A549 (cell line): ENCODE measurements around the gene CSF2. TPM values are rescaled to one million over a fixed set of nuclear protein-coding genes. Genes with fewer than 3 reads are reported as not detected.

Source experiments
- ATAC-seq, 2 experiments: fragments of 200-7000 bp in 1 of 2; fragments of >200 bp in 1 of 2; cut with Nextera tagmentation in 1 of 2; cut with Tn5 transposase in 1 of 2; 3 replicates each; pipeline versions ENCODE4 v1.8.0 to v1.9.1; 2018 to 2020; ENCODE audit warnings: mild to moderate bottlenecking in 1 of 2, moderate library complexity in 1 of 2
- CTCF ChIA-PET: fragments of 300-600 bp; sonication (Branson Sonifier 250); formaldehyde crosslinking; extraction: SDS; loops from one replicate; lab custom pipeline; 2021; ENCODE audit warnings: antibody characterized with exemption, inconsistent platforms; lab: Yijun Ruan, JAX
- POLR2A ChIA-PET: fragments of 350-600 bp; formaldehyde crosslinking; extraction: SDS; loops from one replicate; lab custom pipeline; 2021; ENCODE audit warnings: antibody characterized with exemption, inconsistent platforms; lab: Yijun Ruan, JAX
- DNase-seq, 2 experiments: peaks; one replicate each; pipeline versions ENCODE4 v3.0.0 to v3.0.0-alpha.2; 2011 to 2016; ENCODE audit warnings: low read depth in 1 of 2, low spot score in 1 of 2
- FAIRE-seq: peaks from 2 replicates; lab custom pipeline; 2011; peaks lifted over from hg19 to GRCh38; lab: Jason Lieb, UNC
- H3K27ac ChIP-seq, 2 experiments: fragments of >200 bp; sonication (Bioruptor Twin); formaldehyde crosslinking; 3 replicates each; pipeline ENCODE4 v1.5.1; 2016 to 2017
- H3K4me1 ChIP-seq: fragments of >200 bp; sonication (Bioruptor Twin); formaldehyde crosslinking; 3 replicates; pipeline ENCODE4 v1.6.1; 2016
- H3K4me2 ChIP-seq: fragments of >200 bp; sonication (Bioruptor Twin); formaldehyde crosslinking; 3 replicates; pipeline ENCODE4 v1.6.1; 2016
- H3K4me3 ChIP-seq: fragments of >200 bp; sonication (Bioruptor Twin); formaldehyde crosslinking; 3 replicates; pipeline ENCODE4 v1.5.1; 2016
- H3K9me3 ChIP-seq: fragments of >200 bp; sonication (Bioruptor Twin); formaldehyde crosslinking; 3 replicates; pipeline ENCODE4 v1.6.1; 2016
- ATOH8 ChIP-seq: fragments of 250-450 bp; sonication (Bioruptor Pico); IDR thresholded peaks from 2 replicates; pipeline ENCODE4 v1.5.0; 2020; ENCODE audit warnings: low read depth, mild to moderate bottlenecking, moderate library complexity
- BHLHE40 ChIP-seq: IDR thresholded peaks from 2 replicates; pipeline ENCODE4 v1.6.1; 2012; ENCODE audit warnings: low read depth, low read length, inconsistent platforms
- CBX8 ChIP-seq: fragments of 200-600 bp; sonication (generic); IDR thresholded peaks from 2 replicates; pipeline ENCODE4 v1.6.1; 2016
- CHD4 ChIP-seq: fragments of 200-600 bp; sonication (generic); IDR thresholded peaks from 2 replicates; pipeline ENCODE4 v1.6.1; 2016; ENCODE audit warnings: antibody characterized with exemption, mild to moderate bottlenecking, borderline replicate concordance
- EHF ChIP-seq: fragments of 250-450 bp; sonication (Bioruptor Pico); IDR thresholded peaks from 2 replicates; pipeline ENCODE4 v1.5.0; 2020; ENCODE audit warnings: mild to moderate bottlenecking
- ELK1 ChIP-seq: fragments of 150-350 bp; IDR thresholded peaks from 2 replicates; pipeline ENCODE4 v1.6.1; 2014; ENCODE audit warnings: low read depth, mild to moderate bottlenecking, low read length
- EP300 ChIP-seq, 2 experiments: fragments of >200 bp; sonication (Bioruptor Twin); formaldehyde crosslinking; IDR thresholded peaks; 2 replicates in 1 of 2; 3 replicates in 1 of 2; pipeline ENCODE4 v1.6.1; 2016 to 2017
- FOSB ChIP-seq: fragments of 250-450 bp; sonication (Bioruptor Pico); IDR thresholded peaks from 2 replicates; pipeline ENCODE4 v1.5.0; 2020; ENCODE audit warnings: mild to moderate bottlenecking, moderate library complexity
- GATA3 ChIP-seq: IDR thresholded peaks from 2 replicates; pipeline ENCODE4 v1.6.1; 2012; ENCODE audit warnings: borderline replicate concordance
- HES2 ChIP-seq: fragments of >200 bp; sonication (Bioruptor Twin); formaldehyde crosslinking; IDR thresholded peaks from 2 replicates; pipeline ENCODE4 v1.6.1; 2016
- HOXA7 ChIP-seq: fragments of 250-450 bp; sonication (Bioruptor Pico); IDR thresholded peaks from 2 replicates; pipeline ENCODE4 v1.5.0; 2020; ENCODE audit warnings: mild to moderate bottlenecking, moderate library complexity
- HOXB5 ChIP-seq: fragments of 250-450 bp; sonication (Bioruptor Pico); IDR thresholded peaks from 2 replicates; pipeline ENCODE4 v1.5.0; 2020; ENCODE audit warnings: mild to moderate bottlenecking, moderate library complexity
- JUN ChIP-seq, 2 experiments: fragments of >200 bp; sonication (Bioruptor Twin); formaldehyde crosslinking; IDR thresholded peaks; 2 replicates in 1 of 2; 3 replicates in 1 of 2; pipeline ENCODE4 v1.6.1; 2016 to 2017
- KDM1A ChIP-seq: fragments of 200-600 bp; sonication (generic); IDR thresholded peaks from 2 replicates; pipeline ENCODE4 v1.6.1; 2016; ENCODE audit warnings: low read depth, mild to moderate bottlenecking
- KDM5A ChIP-seq: fragments of 200-600 bp; sonication (generic); IDR thresholded peaks from 2 replicates; pipeline ENCODE4 v1.6.1; 2016; ENCODE audit warnings: antibody characterized with exemption, mild to moderate bottlenecking
- MAZ ChIP-seq: fragments of 150-350 bp; IDR thresholded peaks from 2 replicates; pipeline ENCODE4 v1.6.1; 2014; ENCODE audit warnings: antibody characterized with exemption, low read depth, low read length, borderline replicate concordance
- NPAS2 ChIP-seq: fragments of 250-450 bp; sonication (Bioruptor Pico); IDR thresholded peaks from 2 replicates; pipeline ENCODE4 v1.8.0; 2022; ENCODE audit warnings: mild to moderate bottlenecking, moderate library complexity, borderline replicate concordance
- POLR2A ChIP-seq: IDR thresholded peaks from 2 replicates; pipeline ENCODE4 v1.6.1; 2012; ENCODE audit warnings: mild to moderate bottlenecking, low read length
- POLR2AphosphoS2 ChIP-seq: conservative IDR thresholded peaks from 2 replicates; pipeline ENCODE4 v1.6.1; 2012; ENCODE audit warnings: low read length, improper control_type of control experiment, inconsistent platforms
- RAD21 ChIP-seq, 2 experiments: fragments of >200 bp in 1 of 2; sonication (Bioruptor Twin) in 1 of 2; formaldehyde crosslinking in 1 of 2; IDR thresholded peaks in 1 of 2; conservative IDR thresholded peaks in 1 of 2; 2 replicates in 1 of 2; 3 replicates in 1 of 2; pipeline ENCODE4 v1.6.1; 2012 to 2018; ENCODE audit warnings: inconsistent platforms in 1 of 2
- RARB ChIP-seq: fragments of 250-450 bp; sonication (Bioruptor Pico); IDR thresholded peaks from 2 replicates; pipeline ENCODE4 v1.8.0; 2021; ENCODE audit warnings: mild to moderate bottlenecking, moderate library complexity
- REST ChIP-seq: fragments of 200-600 bp; sonication (generic); IDR thresholded peaks from 2 replicates; pipeline ENCODE4 v1.6.1; 2016; ENCODE audit warnings: antibody characterized with exemption, mild to moderate bottlenecking, moderate library complexity
- SMC3 ChIP-seq: fragments of >200 bp; sonication (Bioruptor Twin); formaldehyde crosslinking; IDR thresholded peaks from 3 replicates; pipeline ENCODE4 v1.6.1; 2018; ENCODE audit warnings: inconsistent platforms
- ZFP36 ChIP-seq: fragments of 450-650 bp; IDR thresholded peaks from 2 replicates; pipeline ENCODE4 v1.6.1; 2014; ENCODE audit warnings: borderline replicate concordance; ENCODE audit not compliant: partially characterized antibody
- WGBS: methylation state at CpG from one replicate; pipeline ENCODE4 v1.1.6; 2017; ENCODE audit errors: missing lambda C conversion rate; 5-methylcytosine and 5-hydroxymethylcytosine counted together
- polyA plus RNA-seq, 4 experiments: library from polyadenylated mRNA; depleted of rRNA in 3 of 4; stranded (reverse); fragments of >200 nt; fragmentation: RNase III in 1 of 4; extraction: RNeasy Plus Mini Kit Qiagen cat#74134 plus additional on column Dnase treatment in 1 of 4; gene quantifications; 2 replicates in 3 of 4; 3 replicates in 1 of 4; pipeline ENCODE4 v1.2.3, GENCODE V29; 2011 to 2017

The CSF2 gene
- polyA plus RNA-seq, 2 of the 4 experiments (the other 2 are of a cell fraction): not detected

GRCh38 chr5:132076983-132077382 is 3.4 kb downstream of the CSF2 start:
- ChIA-PET CTCF (interaction anchor here (0.6 to 8.1 kb wide), 5 partner anchors 10 to 138 kb away, joined by 3 to 86 read pairs (median 3); partner anchors contain the start of gene IL3), POLR2A (no interaction called here)
- DNase-seq: no peak
- no peak for FAIRE-seq
- Histone ChIP-seq H3K27ac (no peak overlapping the region), H3K4me1 (peaks cover 11% of the 10 kb centered on the region; the same call in 2 of the 3 replicates), H3K4me2 (no peak overlapping the region), H3K4me3 (no peak overlapping the region), H3K9me3 (no peaks in the 10 kb centered on the region)
- 94% methylated on average over 8 of the region's 8 CpGs for WGBS
- TF ChIP-seq CBX8: no peak
- no peak for TF ChIP-seq ZFP36
- no peak for TF ChIP-seq HOXA7 (CRISPR knock-in tag)
- TF ChIP-seq EP300 (IDR thresholded peaks at IDR 0.05): no peak
- no peak for TF ChIP-seq ATOH8 (CRISPR knock-in tag)
- no peak for TF ChIP-seq EHF (CRISPR knock-in tag)
- no peak for TF ChIP-seq HES2
- TF ChIP-seq REST: no peak
- no peak for TF ChIP-seq RAD21 (conservative IDR thresholded peaks at IDR 0.05 in 1 of 2, IDR thresholded peaks at IDR 0.05 in 1 of 2)
- TF ChIP-seq FOSB: no peak
- ATAC-seq: no peak

GRCh38 chr5:132079081-132079480 is 5.5 kb downstream of the CSF2 start:
- FAIRE-seq: no peak
- TF ChIP-seq GATA3 (no peak), KDM1A (no peak), HOXB5 (no peak), JUN (IDR thresholded peaks at IDR 0.05) (no peak), POLR2AphosphoS2 (no peak), EHF (CRISPR knock-in tag) (no peak), ELK1 (no peak), RARB (no peak), POLR2A (no peak), ZFP36 (no peak)
- ChIA-PET POLR2A (no interaction called here), CTCF (interaction anchor here (4.4 to 8.1 kb wide), 2 partner anchors 15 to 16 kb away, joined by 50 to 86 read pairs; partner anchors contain the start of gene IL3)
- Histone ChIP-seq H3K4me3 (no peak overlapping the region), H3K27ac (no peak overlapping the region), H3K4me1 (no peaks in the 10 kb centered on the region), H3K9me3 (no peaks in the 10 kb centered on the region), H3K4me2 (no peak overlapping the region)
- no peak for DNase-seq
- WGBS: 44% methylated on average over 4 of the region's 4 CpGs
- no peak for ATAC-seq

GRCh38 chr5:132079619-132080018 is 6.0 kb downstream of the CSF2 start:
- Histone ChIP-seq H3K4me3 (no peak overlapping the region), H3K4me2 (no peak overlapping the region), H3K27ac (no peak overlapping the region), H3K9me3 (no peaks in the 10 kb centered on the region), H3K4me1 (no peaks in the 10 kb centered on the region)
- WGBS: 57% methylated on average over 3 of the region's 3 CpGs
- no peak for ATAC-seq
- ChIA-PET CTCF (interaction anchor here (0.8 to 4.4 kb wide), 3 partner anchors 13 to 657 kb away, joined by 3 to 50 read pairs (median 3); no protein-coding TSS in a partner anchor), POLR2A (no interaction called here)
- FAIRE-seq: no peak
- no peak for DNase-seq
- TF ChIP-seq SMC3: no peak
- TF ChIP-seq BHLHE40: no peak
- TF ChIP-seq KDM5A: no peak
- no peak for TF ChIP-seq CHD4
- no peak for TF ChIP-seq REST
- TF ChIP-seq NPAS2 (CRISPR knock-in tag): no peak
- TF ChIP-seq POLR2A: no peak
- no peak for TF ChIP-seq MAZ
